Brain microvascular endothelial cell (primary cell): ENCODE data around the gene SLC25A42.

ENCODE experiments used
- DNase-seq: peaks from one replicate; pipeline ENCODE4 v3.0.0-alpha.2; 2020
- H3K27ac ChIP-seq: fragments of 250-450 bp; sonication (Bioruptor Pico); 2 replicates; pipeline ENCODE4 v1.5.1; 2020; ENCODE audit warnings: mild to moderate bottlenecking, moderate library complexity
- H3K27me3 ChIP-seq: fragments of 250-450 bp; sonication (Bioruptor Pico); replicated peaks from 2 replicates; pipeline ENCODE4 v1.5.1; 2020; ENCODE audit warnings: mild to moderate bottlenecking
- H3K36me3 ChIP-seq: fragments of 250-450 bp; sonication (Bioruptor Pico); replicated peaks from 2 replicates; pipeline ENCODE4 v1.5.1; 2020; ENCODE audit warnings: mild to moderate bottlenecking
- H3K4me3 ChIP-seq: 2 replicates; pipeline ENCODE4 v1.5.1; 2011; ENCODE audit warnings: low read depth, mild to moderate bottlenecking, control low read depth, low read length, moderate library complexity
- in situ Hi-C: cut with HindIII; loops from 2 replicates; pipeline ENCODE4 v1.10.0; 2017; ENCODE audit warnings: low sequenced_read_pairs, low pct_ligation_motif_present
- TF ChIP-seq, protein P1 (sequence below): IDR thresholded peaks from 2 replicates; pipeline ENCODE4 v1.5.1; 2011; ENCODE audit warnings: low read depth, mild to moderate bottlenecking, moderate library complexity, low read length, control low read depth, inconsistent platforms; ENCODE audit errors: missing control alignments

The SLC25A42 gene

GRCh38 chr19:19068659-19069654 is 5.2 kb downstream of the SLC25A42 start:
- H3K27ac ChIP-seq = no peak overlapping the region
- in situ Hi-C loops = no loop called here
- no peak overlapping the region for H3K4me3 ChIP-seq

GRCh38 chr19:19071897-19072296 is 8.1 kb downstream of the SLC25A42 start:
- Histone ChIP-seq H3K4me3 (no peak overlapping the region), H3K36me3 (no peaks in the 10 kb centered on the region), H3K27me3 (no peaks in the 10 kb centered on the region), H3K27ac (no peak overlapping the region)
- in situ Hi-C loops = no loop called here
- DNase-seq = no peak
- TF ChIP-seq, protein P1, sequence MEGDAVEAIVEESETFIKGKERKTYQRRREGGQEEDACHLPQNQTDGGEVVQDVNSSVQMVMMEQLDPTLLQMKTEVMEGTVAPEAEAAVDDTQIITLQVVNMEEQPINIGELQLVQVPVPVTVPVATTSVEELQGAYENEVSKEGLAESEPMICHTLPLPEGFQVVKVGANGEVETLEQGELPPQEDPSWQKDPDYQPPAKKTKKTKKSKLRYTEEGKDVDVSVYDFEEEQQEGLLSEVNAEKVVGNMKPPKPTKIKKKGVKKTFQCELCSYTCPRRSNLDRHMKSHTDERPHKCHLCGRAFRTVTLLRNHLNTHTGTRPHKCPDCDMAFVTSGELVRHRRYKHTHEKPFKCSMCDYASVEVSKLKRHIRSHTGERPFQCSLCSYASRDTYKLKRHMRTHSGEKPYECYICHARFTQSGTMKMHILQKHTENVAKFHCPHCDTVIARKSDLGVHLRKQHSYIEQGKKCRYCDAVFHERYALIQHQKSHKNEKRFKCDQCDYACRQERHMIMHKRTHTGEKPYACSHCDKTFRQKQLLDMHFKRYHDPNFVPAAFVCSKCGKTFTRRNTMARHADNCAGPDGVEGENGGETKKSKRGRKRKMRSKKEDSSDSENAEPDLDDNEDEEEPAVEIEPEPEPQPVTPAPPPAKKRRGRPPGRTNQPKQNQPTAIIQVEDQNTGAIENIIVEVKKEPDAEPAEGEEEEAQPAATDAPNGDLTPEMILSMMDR = no peak

More at GRCh38 chr19:19068659-19069654, 5.2 kb downstream of the SLC25A42 start:
- Histone ChIP-seq H3K36me3 (no peaks in the 10 kb centered on the region), H3K27me3 (no peaks in the 10 kb centered on the region)
- no peak for DNase-seq
- TF ChIP-seq, protein P1 = no peak

DNA sequence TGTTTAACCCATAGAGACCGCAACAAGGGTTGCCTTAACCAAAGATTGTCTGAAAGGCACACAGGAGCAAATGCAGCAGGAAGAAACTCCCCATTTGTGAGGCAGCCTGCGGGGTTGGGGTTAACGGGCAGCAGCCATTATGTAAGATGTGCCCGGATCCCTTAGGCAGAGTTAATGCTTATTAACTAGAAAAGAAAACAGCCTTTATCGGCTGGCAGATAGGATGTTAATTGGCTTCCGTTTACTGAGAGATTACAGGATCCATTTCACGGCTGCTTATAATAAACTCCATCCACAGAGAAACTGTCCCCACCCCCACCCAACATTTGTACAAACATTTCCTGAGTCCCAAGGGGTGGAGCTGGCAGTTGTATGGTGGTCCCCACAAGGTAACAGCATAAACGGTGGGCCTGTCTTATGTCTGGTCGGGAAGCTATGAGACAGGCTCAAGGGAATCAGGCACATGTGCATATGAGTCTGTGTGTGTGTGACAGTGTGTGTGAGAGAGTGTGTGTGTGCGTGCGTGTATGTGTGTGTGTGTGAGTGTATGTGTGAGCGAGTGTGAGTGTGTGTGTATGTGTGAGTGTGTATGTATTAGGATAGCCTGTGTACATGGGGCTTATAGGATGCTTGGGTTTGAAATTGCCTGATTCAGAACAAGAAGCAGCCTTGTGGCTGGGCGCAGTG is 10.5 kb downstream of the SLC25A42 start:
- no peak overlapping the region for H3K4me3 ChIP-seq
- H3K36me3 ChIP-seq = no peaks in the 10 kb centered on the region

DNA sequence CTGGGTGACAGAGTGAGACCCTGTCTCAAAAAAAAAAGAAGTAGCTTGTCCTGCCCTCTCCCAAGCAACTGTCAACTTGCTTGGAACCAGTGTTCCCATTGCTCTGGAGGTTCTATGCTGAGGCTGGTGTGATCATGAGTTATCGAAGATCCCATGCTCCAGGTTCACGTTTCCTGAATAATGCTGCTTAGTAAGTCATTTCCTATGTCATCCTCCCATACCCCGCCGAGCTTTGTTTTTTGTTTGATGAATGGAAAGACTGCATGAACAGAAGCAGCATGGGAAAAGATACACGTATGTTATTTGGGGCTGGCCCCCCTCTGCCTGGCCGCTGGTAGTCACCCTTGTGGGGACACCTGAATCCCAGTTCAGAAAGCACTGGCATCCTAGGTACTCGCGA is 11.3 kb downstream of the SLC25A42 start:
- TF ChIP-seq, protein P1 = no peak
- H3K27ac ChIP-seq = no peak overlapping the region
- no peak overlapping the region for H3K4me3 ChIP-seq
- no peaks in the 10 kb centered on the region for H3K27me3 ChIP-seq
- in situ Hi-C loops = no loop called here
- H3K36me3 ChIP-seq = no peaks in the 10 kb centered on the region
- no peak for DNase-seq

More for the DNA sequence above, 10.5 kb downstream of the SLC25A42 start:
- no peaks in the 10 kb centered on the region for H3K27me3 ChIP-seq
- in situ Hi-C loops = no loop called here
- TF ChIP-seq, protein P1 = no peak
- no peak overlapping the region for H3K27ac ChIP-seq
- DNase-seq = no peak

DNA sequence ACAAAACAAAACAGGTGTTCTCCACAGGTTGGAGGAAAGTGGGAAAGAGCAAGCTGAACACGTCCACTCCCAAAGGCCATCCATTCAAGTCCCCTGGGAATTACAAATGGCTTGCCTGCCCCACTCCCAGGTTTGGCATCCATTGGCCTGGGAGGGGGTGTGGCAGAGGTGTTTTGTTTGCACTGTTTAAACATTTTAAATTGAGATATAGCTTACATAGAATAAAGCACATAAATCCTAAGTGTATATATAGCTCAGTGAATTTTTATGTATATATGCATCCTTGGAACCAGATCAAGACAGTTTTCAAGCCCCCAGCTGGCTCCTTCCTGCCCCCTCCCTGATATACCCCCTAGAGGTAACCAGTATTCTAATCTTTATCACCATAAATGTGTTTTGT is 12.7 kb downstream of the SLC25A42 start:
- no peaks in the 10 kb centered on the region for H3K27me3 ChIP-seq
- no peak for DNase-seq
- H3K27ac ChIP-seq = no peak overlapping the region
- in situ Hi-C loops = no loop called here
- no peaks in the 10 kb centered on the region for H3K36me3 ChIP-seq
- TF ChIP-seq, protein P1 = no peak
- no peak overlapping the region for H3K4me3 ChIP-seq
